MG63 (cell line): Measurements from ENCODE around the gene SLC39A6. TPM values are rescaled to one million over a fixed set of nuclear protein-coding genes. Genes with fewer than 3 reads are reported as not detected.
"Not testable (repeated sequence)": the region's sequence is repeated elsewhere in the genome, so short reads cannot be mapped to it uniquely, and the experiment has no call there.

Source experiments
- DNase-seq: peaks from one replicate; pipeline ENCODE4 v3.0.0-alpha.2; 2020
- H3K27me3 ChIP-seq: fragments of 250-450 bp; sonication (Bioruptor Pico); 2 replicates; pipeline ENCODE4 v1.5.1; 2020; ENCODE audit warnings: mild to moderate bottlenecking, moderate library complexity
- H3K36me3 ChIP-seq: fragments of 250-450 bp; sonication (Bioruptor Pico); 2 replicates; pipeline ENCODE4 v1.5.1; 2020; ENCODE audit warnings: mild to moderate bottlenecking, moderate library complexity
- H3K4me3 ChIP-seq: fragments of 250-450 bp; sonication (Bioruptor Pico); 2 replicates; pipeline ENCODE4 v1.5.1; 2020; ENCODE audit warnings: mild to moderate bottlenecking, moderate library complexity
- H3K9me3 ChIP-seq: fragments of 250-450 bp; sonication (Bioruptor Pico); 2 replicates; pipeline ENCODE4 v1.5.1; 2020; ENCODE audit warnings: mild to moderate bottlenecking, moderate library complexity
- total RNA-seq: library from RNA; depleted of rRNA; stranded (reverse); fragments of >200 nt; shearing (Covaris generic); gene quantifications from 2 replicates; pipeline ENCODE4 v1.2.3, GENCODE V29; 2014; ENCODE audit warnings: low replicate concordance

Gene SLC39A6
- total RNA-seq, 1 experiment from 2014 or later: 63.0 TPM

- Histone ChIP-seq H3K4me3 (no peak overlapping the region), H3K36me3 (no peaks in the 10 kb centered on the region), H3K9me3 (no peaks in the 10 kb centered on the region), H3K27me3 (no peaks in the 10 kb centered on the region)
- DNase-seq: no peak
Measured at GRCh38 chr18:36083729-36084128, 45.4 kb downstream of the SLC39A6 start.

GRCh38 chr18:36081118-36081517, 48.0 kb downstream of the SLC39A6 start:
- H3K36me3 ChIP-seq, DNase-seq: not testable (repeated sequence)

GRCh38 chr18:36078751-36079529, 50.2 kb downstream of the SLC39A6 start:
- no peak for DNase-seq
- H3K4me3 ChIP-seq: no peak overlapping the region
- H3K36me3 ChIP-seq: no peaks in the 10 kb centered on the region
- H3K9me3 ChIP-seq: no peaks in the 10 kb centered on the region
- H3K27me3 ChIP-seq: no peaks in the 10 kb centered on the region

More at GRCh38 chr18:36081118-36081517, 48.0 kb downstream of the SLC39A6 start:
- not testable (repeated sequence) for H3K4me3 ChIP-seq, H3K27me3 ChIP-seq, H3K9me3 ChIP-seq

GRCh38 chr18:36077764-36078163, 51.4 kb downstream of the SLC39A6 start:
- H3K36me3 ChIP-seq, DNase-seq, H3K27me3 ChIP-seq, H3K4me3 ChIP-seq, H3K9me3 ChIP-seq: not testable (repeated sequence)

- H3K9me3 ChIP-seq: no peaks in the 10 kb centered on the region
- H3K36me3 ChIP-seq: no peaks in the 10 kb centered on the region
- DNase-seq: peak; percentile 7
- no peaks in the 10 kb centered on the region for H3K27me3 ChIP-seq
- H3K4me3 ChIP-seq: no peak overlapping the region
Measured at GRCh38 chr18:36075862-36076587, 53.1 kb downstream of the SLC39A6 start.

- H3K36me3 ChIP-seq: no peaks in the 10 kb centered on the region
- H3K4me3 ChIP-seq: no peak overlapping the region
- H3K27me3 ChIP-seq: no peaks in the 10 kb centered on the region
- H3K9me3 ChIP-seq: no peaks in the 10 kb centered on the region
- no peak for DNase-seq
Measured at GRCh38 chr18:36074435-36074834, 54.7 kb downstream of the SLC39A6 start.

GRCh38 chr18:36073676-36074075, 55.5 kb downstream of the SLC39A6 start:
- no peaks in the 10 kb centered on the region for H3K27me3 ChIP-seq
- H3K36me3 ChIP-seq: no peaks in the 10 kb centered on the region
- no peak overlapping the region for H3K4me3 ChIP-seq
- no peaks in the 10 kb centered on the region for H3K9me3 ChIP-seq
- no peak for DNase-seq

- DNase-seq, H3K9me3 ChIP-seq: not testable (repeated sequence)
Measured at GRCh38 chr18:36072406-36072805, 56.7 kb downstream of the SLC39A6 start.

GRCh38 chr18:36067055-36067957, 61.8 kb downstream of the SLC39A6 start, which contains the start of gene RPRD1A:
Gene RPRD1A, minus strand, starts transcription at chr18:36067559. Its CDS starts 155 bp downstream, at chr18:36067404.
- Histone ChIP-seq H3K9me3 (no peaks in the 10 kb centered on the region), H3K4me3 (peak within 1 kb of the TSS; percentile 97), H3K27me3 (no peaks in the 10 kb centered on the region), H3K36me3 (peaks cover 13% of the 10 kb centered on the region)
- peak; percentile 93 for DNase-seq

More at GRCh38 chr18:36072406-36072805, 56.7 kb downstream of the SLC39A6 start:
- H3K36me3 ChIP-seq, H3K4me3 ChIP-seq, H3K27me3 ChIP-seq: not testable (repeated sequence)

- H3K36me3 ChIP-seq: peaks cover 13% of the 10 kb centered on the region
- no peak for DNase-seq
- no peaks in the 10 kb centered on the region for H3K27me3 ChIP-seq
- peak overlapping the region; percentile 97 for H3K4me3 ChIP-seq
- H3K9me3 ChIP-seq: no peaks in the 10 kb centered on the region
Measured at GRCh38 chr18:36066686-36067054, 62.5 kb downstream of the SLC39A6 start.

- Histone ChIP-seq H3K4me3 (peak overlapping the region; percentile 97), H3K27me3 (no peaks in the 10 kb centered on the region), H3K36me3 (peaks cover 13% of the 10 kb centered on the region), H3K9me3 (no peaks in the 10 kb centered on the region)
- DNase-seq: no peak
Measured at GRCh38 chr18:36066001-36066400, 63.1 kb downstream of the SLC39A6 start.

GRCh38 chr18:36064809-36065079, 64.4 kb downstream of the SLC39A6 start:
- DNase-seq, H3K9me3 ChIP-seq, H3K27me3 ChIP-seq, H3K4me3 ChIP-seq: not testable (repeated sequence)
- peaks cover 13% of the 10 kb centered on the region for H3K36me3 ChIP-seq

GRCh38 chr18:36064027-36064808, 64.9 kb downstream of the SLC39A6 start:
- Histone ChIP-seq H3K27me3 (no peaks in the 10 kb centered on the region), H3K4me3 (no peak overlapping the region), H3K36me3 (peaks cover 13% of the 10 kb centered on the region), H3K9me3 (no peaks in the 10 kb centered on the region)
- no peak for DNase-seq

- peaks cover 2% of the 10 kb centered on the region; the same call in 1 of the 2 replicates for H3K36me3 ChIP-seq
- H3K4me3 ChIP-seq: no peak overlapping the region
- no peak for DNase-seq
- H3K27me3 ChIP-seq: no peaks in the 10 kb centered on the region
- H3K9me3 ChIP-seq: no peaks in the 10 kb centered on the region; the same call in 1 of the 2 replicates
Measured at GRCh38 chr18:36058674-36059073, 70.5 kb downstream of the SLC39A6 start.
